ENCODE data around the gene ABCA4. TPM values are rescaled to one million over a fixed set of nuclear protein-coding genes. Genes with fewer than 3 reads are reported as not detected.

Gene ABCA4
- total RNA-seq, 1 experiment from 2014 or later = 0.09 TPM

- H3K27me3 Mint-ChIP-seq (ENCODE audit: low read depth) = peaks cover 29% of the 10 kb centered on the region
- no peaks in the 10 kb centered on the region for H3K36me3 Mint-ChIP-seq
- CTCF ChIA-PET = interaction anchor here (1.1 kb wide), 1 partner anchor 11 kb away, joined by 4 read pairs; no protein-coding TSS in a partner anchor
- H3K27ac Mint-ChIP-seq = no peak overlapping the region
- TF ChIP-seq TEAD4 (CRISPR knock-in tag; IDR thresholded peaks at IDR 0.05) (no peak), SMAD4 (CRISPR knock-in tag; IDR thresholded peaks at IDR 0.05) (no peak), STAT6 (CRISPR knock-in tag; conservative IDR thresholded peaks at IDR 0.05; ENCODE audit: low read depth) (no peak), IRF1 (CRISPR knock-in tag; IDR thresholded peaks at IDR 0.05) (no peak), NFE2L1 (CRISPR knock-in tag; IDR thresholded peaks at IDR 0.05) (no peak), AFF4 (CRISPR knock-in tag; IDR thresholded peaks at IDR 0.05; ENCODE audit: borderline replicate concordance) (no peak)
- POLR2A ChIA-PET = no interaction called here
- DNase-seq (ENCODE audit: low spot score) (no peak), ATAC-seq (no peak)
- H3K4me3 Mint-ChIP-seq = no peak overlapping the region
- no peaks in the 10 kb centered on the region for H3K9me3 Mint-ChIP-seq
- peaks cover 35% of the 10 kb centered on the region for H3K4me1 Mint-ChIP-seq
Measured at GRCh38 chr1:94105957-94106529, 14.9 kb downstream of the ABCA4 start.

GRCh38 chr1:94105581-94105952, 15.4 kb downstream of the ABCA4 start:
- H3K27ac Mint-ChIP-seq = no peak overlapping the region
- no peak for TF ChIP-seq STAT6 (CRISPR knock-in tag; conservative IDR thresholded peaks at IDR 0.05; ENCODE audit: low read depth)
- no peak for TF ChIP-seq E2F5 (CRISPR knock-in tag; IDR thresholded peaks at IDR 0.05)
- TF ChIP-seq ATF6 (CRISPR knock-in tag; IDR thresholded peaks at IDR 0.05) = no peak
- no peak for TF ChIP-seq MAX (CRISPR knock-in tag; IDR thresholded peaks at IDR 0.05)
- H3K27me3 Mint-ChIP-seq (ENCODE audit: low read depth) = peaks cover 29% of the 10 kb centered on the region
- ChIA-PET POLR2A (no interaction called here), CTCF (interaction anchor here (0.8 to 1.0 kb wide), 3 partner anchors 44 to 61 kb away, joined by 3 to 4 read pairs (median 3); no protein-coding TSS in a partner anchor)
- H3K4me3 Mint-ChIP-seq = no peak overlapping the region
- DNase-seq (ENCODE audit: low spot score) (no peak), ATAC-seq (peak; percentile 56)
- H3K4me1 Mint-ChIP-seq = peaks cover 35% of the 10 kb centered on the region
- H3K9me3 Mint-ChIP-seq = no peaks in the 10 kb centered on the region
- no peaks in the 10 kb centered on the region for H3K36me3 Mint-ChIP-seq

Measured in WTC11 (cell line).